ENCODE results near the gene COL27A1. TPM values are rescaled to one million over a fixed set of nuclear protein-coding genes. Genes with fewer than 3 reads are reported as not detected.

The COL27A1 gene
- total RNA-seq, 3 donors from 2014 or later = 3.5 to 22.0 (median 6.7) TPM

DNA sequence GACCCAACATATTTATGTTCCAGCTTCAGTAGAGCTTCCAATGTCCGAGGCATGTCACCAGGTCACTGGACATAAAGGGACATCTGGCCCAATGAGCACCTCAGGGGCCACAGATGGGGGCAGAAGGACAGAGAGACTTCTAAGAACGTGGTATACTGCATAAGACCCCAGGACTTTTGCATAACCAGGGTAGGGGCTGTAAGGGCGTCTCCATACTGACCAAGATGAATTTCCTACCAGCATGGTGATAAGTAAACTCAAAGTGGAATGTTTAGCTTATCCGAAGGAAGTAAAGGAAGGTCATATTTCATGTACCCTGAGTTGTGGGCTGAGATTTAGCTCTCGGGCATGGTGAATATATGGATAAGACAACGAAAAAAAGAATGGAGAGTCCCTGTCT, 17.5 kb upstream of the COL27A1 start:
- H3K36me3 ChIP-seq = no peaks in the 10 kb centered on the region
- H3K4me1 ChIP-seq = no peaks in the 10 kb centered on the region
- TF ChIP-seq POLR2A (IDR thresholded peaks at IDR 0.05) = no peak
- TF ChIP-seq, protein P1, sequence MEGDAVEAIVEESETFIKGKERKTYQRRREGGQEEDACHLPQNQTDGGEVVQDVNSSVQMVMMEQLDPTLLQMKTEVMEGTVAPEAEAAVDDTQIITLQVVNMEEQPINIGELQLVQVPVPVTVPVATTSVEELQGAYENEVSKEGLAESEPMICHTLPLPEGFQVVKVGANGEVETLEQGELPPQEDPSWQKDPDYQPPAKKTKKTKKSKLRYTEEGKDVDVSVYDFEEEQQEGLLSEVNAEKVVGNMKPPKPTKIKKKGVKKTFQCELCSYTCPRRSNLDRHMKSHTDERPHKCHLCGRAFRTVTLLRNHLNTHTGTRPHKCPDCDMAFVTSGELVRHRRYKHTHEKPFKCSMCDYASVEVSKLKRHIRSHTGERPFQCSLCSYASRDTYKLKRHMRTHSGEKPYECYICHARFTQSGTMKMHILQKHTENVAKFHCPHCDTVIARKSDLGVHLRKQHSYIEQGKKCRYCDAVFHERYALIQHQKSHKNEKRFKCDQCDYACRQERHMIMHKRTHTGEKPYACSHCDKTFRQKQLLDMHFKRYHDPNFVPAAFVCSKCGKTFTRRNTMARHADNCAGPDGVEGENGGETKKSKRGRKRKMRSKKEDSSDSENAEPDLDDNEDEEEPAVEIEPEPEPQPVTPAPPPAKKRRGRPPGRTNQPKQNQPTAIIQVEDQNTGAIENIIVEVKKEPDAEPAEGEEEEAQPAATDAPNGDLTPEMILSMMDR (IDR thresholded peaks at IDR 0.05) = no peak
- no peak for TF ChIP-seq POLR2AphosphoS5 (IDR thresholded peaks at IDR 0.05)
- no peaks in the 10 kb centered on the region for H3K27me3 ChIP-seq
- intact Hi-C loops (cut with DNase I; ENCODE audit: low total_unique reads) = no loop called here
- no peak for DNase-seq (ENCODE audit: low spot score in 2 of 2)
- H3K27ac ChIP-seq = peak overlapping the region in 1 of 2 donors; percentile 43
- H3K9me3 ChIP-seq = no peaks in the 10 kb centered on the region
- H3K4me3 ChIP-seq = no peak overlapping the region

DNA sequence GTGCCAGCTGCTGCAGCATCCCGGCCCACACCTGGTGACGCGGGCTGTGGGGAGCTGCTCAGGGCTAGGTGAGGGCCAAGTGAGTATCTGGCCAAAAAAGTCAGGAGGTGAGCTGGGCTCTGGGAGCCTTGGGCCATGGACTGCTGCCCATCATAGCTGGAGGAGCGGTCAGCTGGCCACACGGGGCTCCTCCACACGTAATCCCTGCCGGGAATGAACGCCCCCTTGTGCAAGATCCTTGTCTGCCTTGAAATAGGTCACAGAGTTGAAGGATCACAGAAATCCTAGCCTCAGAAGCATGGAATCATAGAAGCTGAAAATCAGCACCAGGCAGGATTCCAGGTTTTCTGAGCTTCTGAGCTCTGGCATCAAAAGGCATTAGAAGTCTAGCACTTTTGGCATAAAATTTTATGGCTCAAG, 16.8 kb upstream of the COL27A1 start:
- Histone ChIP-seq H3K27ac (peak overlapping the region in 1 of 2 donors; percentile 43), H3K36me3 (no peaks in the 10 kb centered on the region), H3K4me1 (no peaks in the 10 kb centered on the region), H3K4me3 (no peak overlapping the region), H3K9me3 (no peaks in the 10 kb centered on the region), H3K27me3 (no peaks in the 10 kb centered on the region)
- no peak for TF ChIP-seq POLR2A (IDR thresholded peaks at IDR 0.05)
- peak in 2 of 3 donors; percentile 54 to 78 for TF ChIP-seq POLR2AphosphoS5 (IDR thresholded peaks at IDR 0.05)
- intact Hi-C loops (cut with DNase I; ENCODE audit: low total_unique reads) = no loop called here
- DNase-seq (ENCODE audit: low spot score in 2 of 2) = no peak

DNA sequence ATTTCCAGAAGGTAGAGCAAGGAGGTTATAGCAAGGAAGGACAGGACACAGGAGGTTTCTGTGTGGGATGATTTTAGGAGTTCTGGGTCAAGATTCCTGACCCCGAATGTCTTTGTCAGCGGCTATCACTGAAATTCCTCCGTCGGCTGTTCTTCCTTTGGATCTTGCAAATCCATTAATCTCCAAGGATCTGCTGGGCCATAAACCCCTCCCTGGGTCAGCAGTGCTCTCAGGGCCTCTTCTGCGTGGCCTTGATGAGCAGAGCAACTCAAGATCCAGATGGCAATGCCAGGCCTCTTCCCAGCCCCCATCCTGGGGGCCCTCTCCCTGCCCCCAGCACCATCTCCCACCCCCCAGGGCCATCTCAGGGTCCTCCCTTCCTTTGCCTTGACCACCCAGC, 16.3 kb upstream of the COL27A1 start:
- H3K9me3 ChIP-seq = no peaks in the 10 kb centered on the region
- TF ChIP-seq POLR2AphosphoS5 (IDR thresholded peaks at IDR 0.05) (no peak), POLR2A (IDR thresholded peaks at IDR 0.05) (no peak)
- TF ChIP-seq, protein P1 (IDR thresholded peaks at IDR 0.05) = no peak
- no peaks in the 10 kb centered on the region for H3K36me3 ChIP-seq
- H3K4me1 ChIP-seq = no peaks in the 10 kb centered on the region
- no peak for DNase-seq (ENCODE audit: low spot score in 2 of 2)
- H3K4me3 ChIP-seq = no peak overlapping the region
- H3K27me3 ChIP-seq = no peaks in the 10 kb centered on the region
- H3K27ac ChIP-seq = peak overlapping the region in 1 of 2 donors; percentile 20
- intact Hi-C loops (cut with DNase I; ENCODE audit: low total_unique reads) = no loop called here

DNA sequence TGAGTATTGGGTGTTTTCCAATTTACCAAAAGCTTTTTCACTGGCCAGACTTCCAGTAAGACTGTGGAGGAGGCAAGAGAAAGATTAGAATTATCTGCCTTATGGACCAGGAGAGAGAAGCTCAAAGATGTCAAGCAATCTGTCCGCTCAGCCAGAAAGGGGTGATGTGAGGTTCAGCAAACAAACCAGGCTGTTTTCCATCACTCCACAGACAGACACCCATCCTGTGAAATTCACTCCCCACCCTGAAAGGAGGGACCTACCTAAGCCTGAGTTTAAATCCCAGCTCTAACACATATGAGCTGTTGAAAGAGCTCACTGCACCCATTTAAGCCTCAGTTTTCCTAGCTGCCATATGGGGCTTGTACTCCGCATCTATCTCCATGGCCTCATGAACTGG, 14.9 kb upstream of the COL27A1 start:
- H3K27me3 ChIP-seq = no peaks in the 10 kb centered on the region
- no peaks in the 10 kb centered on the region for H3K36me3 ChIP-seq
- TF ChIP-seq POLR2A (IDR thresholded peaks at IDR 0.05) (no peak), POLR2AphosphoS5 (IDR thresholded peaks at IDR 0.05) (no peak)
- TF ChIP-seq, protein P1 (IDR thresholded peaks at IDR 0.05) = no peak
- no peak overlapping the region for H3K4me3 ChIP-seq
- peak overlapping the region in 1 of 2 donors; percentile 11 for H3K27ac ChIP-seq
- DNase-seq (ENCODE audit: low spot score in 2 of 2) = no peak
- intact Hi-C loops (cut with DNase I; ENCODE audit: low total_unique reads) = no loop called here
- no peaks in the 10 kb centered on the region for H3K9me3 ChIP-seq
- no peaks in the 10 kb centered on the region for H3K4me1 ChIP-seq

DNA sequence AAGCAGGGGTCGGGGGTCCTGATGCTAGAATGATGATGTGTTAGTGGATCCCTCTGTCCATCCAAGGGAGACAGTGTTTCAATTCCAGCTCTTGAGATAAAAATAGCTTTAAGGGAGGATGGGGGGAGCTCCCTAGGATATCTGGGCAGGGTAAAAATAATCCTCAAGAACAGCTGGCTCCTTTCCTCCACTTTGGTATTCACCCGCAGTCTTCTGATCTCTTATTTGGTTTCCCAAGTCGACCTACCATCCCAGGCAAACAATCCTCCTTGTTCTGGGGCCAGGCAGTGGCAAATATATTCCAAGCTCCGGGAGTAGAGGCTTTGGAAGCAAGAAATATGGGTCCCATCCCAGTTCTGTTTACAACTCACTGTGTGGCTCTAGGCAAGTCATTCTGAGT, 14.5 kb upstream of the COL27A1 start:
- H3K27ac ChIP-seq = peak overlapping the region in 1 of 2 donors; percentile 11
- DNase-seq (ENCODE audit: low spot score in 2 of 2) = no peak
- no peaks in the 10 kb centered on the region for H3K4me1 ChIP-seq
- H3K27me3 ChIP-seq = no peaks in the 10 kb centered on the region
- TF ChIP-seq, protein P1 (IDR thresholded peaks at IDR 0.05) = no peak
- TF ChIP-seq POLR2A (IDR thresholded peaks at IDR 0.05) = no peak
- TF ChIP-seq POLR2AphosphoS5 (IDR thresholded peaks at IDR 0.05) = no peak
- no peak overlapping the region for H3K4me3 ChIP-seq
- H3K36me3 ChIP-seq = no peaks in the 10 kb centered on the region
- H3K9me3 ChIP-seq = no peaks in the 10 kb centered on the region
- intact Hi-C loops (cut with DNase I; ENCODE audit: low total_unique reads) = no loop called here
